Neural cell (in vitro differentiated cells): ENCODE data around the gene LRRC8C. TPM values are rescaled to one million over a fixed set of nuclear protein-coding genes. Genes with fewer than 3 reads are reported as not detected.

Experiments used
- H2AFZ ChIP-seq: fragments of 200-600, 300-800 bp; sonication (generic), shearing (Covaris generic); 2 replicates; pipeline ENCODE4 v1.6.0; 2014; ENCODE audit warnings: low read depth, mild to moderate bottlenecking, antibody characterized with exemption, low read length, moderate library complexity
- H3F3A ChIP-seq: fragments of 200-600 bp; shearing (Covaris generic); 2 replicates; pipeline ENCODE4 v1.6.1; 2016; ENCODE audit warnings: mild to moderate bottlenecking, moderate library complexity, mixed read lengths, antibody characterized with exemption, low read length; ENCODE audit not compliant: insufficient read depth, poor library complexity, severe bottlenecking
- H3K27ac ChIP-seq: fragments of 200-600, 300-800 bp; sonication (generic), shearing (Covaris generic); 2 replicates; pipeline ENCODE4 v1.5.1; 2014; ENCODE audit warnings: mild to moderate bottlenecking, low read length, moderate library complexity
- H3K27me3 ChIP-seq: fragments of 300-800, 200-600 bp; sonication (generic), shearing (Covaris generic); 2 replicates; pipeline ENCODE4 v1.6.0; 2014; ENCODE audit warnings: mild to moderate bottlenecking, low read depth, low read length, moderate library complexity; ENCODE audit not compliant: insufficient read depth
- H3K36me3 ChIP-seq: fragments of 300-800, 200-600 bp; sonication (generic), shearing (Covaris generic); 2 replicates; pipeline ENCODE4 v1.5.1; 2014; ENCODE audit warnings: mild to moderate bottlenecking, antibody characterized with exemption, low read length, moderate library complexity; ENCODE audit not compliant: insufficient read depth
- H3K4me2 ChIP-seq: fragments of 300-800, 200-600 bp; sonication (generic), shearing (Covaris generic); 2 replicates; pipeline ENCODE4 v1.6.0; 2014; ENCODE audit warnings: mild to moderate bottlenecking, low read length
- H3K4me3 ChIP-seq: fragments of 300-800, 200-600 bp; sonication (generic), shearing (Covaris generic); 2 replicates; pipeline ENCODE4 v1.5.1; 2014; ENCODE audit warnings: mild to moderate bottlenecking, low read length, moderate library complexity
- H3K79me2 ChIP-seq: fragments of 200-600 bp; shearing (Covaris generic); replicated peaks from 2 replicates; pipeline ENCODE4 v1.6.0; 2014; ENCODE audit warnings: mild to moderate bottlenecking, low read length, moderate library complexity; ENCODE audit not compliant: insufficient read depth
- H3K9ac ChIP-seq: fragments of 300-800, 200-600 bp; sonication (generic), shearing (Covaris generic); 2 replicates; pipeline ENCODE4 v1.6.1; 2016; ENCODE audit warnings: mild to moderate bottlenecking, low read length, mixed read lengths
- H3K9me2 ChIP-seq: fragments of 200-600 bp; shearing (Covaris generic); 2 replicates; pipeline ENCODE4 v1.6.1; 2016; ENCODE audit warnings: mild to moderate bottlenecking, low read length, mixed read lengths; ENCODE audit not compliant: insufficient read depth
- H3K9me3 ChIP-seq: fragments of 200-600, 300-800 bp; sonication (generic), shearing (Covaris generic); 2 replicates; pipeline ENCODE4 v1.6.1; 2016; ENCODE audit warnings: mild to moderate bottlenecking, mixed run types, low read length, moderate library complexity, mixed read lengths
- H4K20me1 ChIP-seq: fragments of 200-600 bp; shearing (Covaris generic); 2 replicates; pipeline ENCODE4 v1.6.1; 2016; ENCODE audit warnings: mild to moderate bottlenecking, mixed run types; ENCODE audit not compliant: insufficient read depth
- EP300 ChIP-seq: fragments of 450-650 bp; conservative IDR thresholded peaks from 2 replicates; pipeline ENCODE4 v1.6.1; 2014; ENCODE audit warnings: antibody characterized with exemption, mild to moderate bottlenecking, moderate library complexity; ENCODE audit not compliant: poor library complexity, severe bottlenecking
- EZH2 ChIP-seq: fragments of 200-600, 300-800 bp; shearing (Covaris generic), sonication (generic); IDR thresholded peaks from 2 replicates; pipeline ENCODE4 v1.6.1; 2014; ENCODE audit warnings: antibody characterized with exemption, low read length, borderline replicate concordance, mild to moderate bottlenecking; ENCODE audit not compliant: insufficient read depth, poor library complexity, severe bottlenecking
- MXI1 ChIP-seq: fragments of 450-650 bp; conservative IDR thresholded peaks from 2 replicates; pipeline ENCODE4 v1.6.1; 2014; ENCODE audit warnings: antibody characterized with exemption, mild to moderate bottlenecking; ENCODE audit not compliant: poor library complexity, severe bottlenecking
- POLR2AphosphoS5 ChIP-seq: IDR thresholded peaks from 2 replicates; pipeline ENCODE4 v1.6.1; 2012
- RAD21 ChIP-seq: fragments of 450-650 bp; conservative IDR thresholded peaks from 2 replicates; pipeline ENCODE4 v1.6.1; 2014; ENCODE audit warnings: antibody characterized with exemption, mild to moderate bottlenecking, moderate library complexity
- SMC3 ChIP-seq: fragments of 450-650 bp; conservative IDR thresholded peaks from 2 replicates; pipeline ENCODE4 v1.6.1; 2014; ENCODE audit warnings: antibody characterized with exemption, mild to moderate bottlenecking, moderate library complexity; ENCODE audit not compliant: poor library complexity
- TAF1 ChIP-seq: IDR thresholded peaks from 2 replicates; pipeline ENCODE4 v1.6.1; 2012; ENCODE audit warnings: low read depth
- polyA plus RNA-seq: library from polyadenylated mRNA; depleted of rRNA; stranded (reverse); fragments of >200 nt; gene quantifications from 2 replicates; pipeline ENCODE4 v1.2.3, GENCODE V29; 2014
- TF ChIP-seq, protein P1 (sequence below): IDR thresholded peaks from 2 replicates; pipeline ENCODE4 v1.6.1; 2012; ENCODE audit warnings: borderline replicate concordance
- TF ChIP-seq, protein P2 (sequence below): fragments of 450-650 bp; IDR thresholded peaks from 2 replicates; pipeline ENCODE4 v1.5.1; 2014; ENCODE audit warnings: antibody characterized with exemption, mild to moderate bottlenecking, moderate library complexity; ENCODE audit not compliant: poor library complexity, severe bottlenecking

LRRC8C gene
- polyA plus RNA-seq, 1 donor from 2014 or later = 0.78 TPM

DNA sequence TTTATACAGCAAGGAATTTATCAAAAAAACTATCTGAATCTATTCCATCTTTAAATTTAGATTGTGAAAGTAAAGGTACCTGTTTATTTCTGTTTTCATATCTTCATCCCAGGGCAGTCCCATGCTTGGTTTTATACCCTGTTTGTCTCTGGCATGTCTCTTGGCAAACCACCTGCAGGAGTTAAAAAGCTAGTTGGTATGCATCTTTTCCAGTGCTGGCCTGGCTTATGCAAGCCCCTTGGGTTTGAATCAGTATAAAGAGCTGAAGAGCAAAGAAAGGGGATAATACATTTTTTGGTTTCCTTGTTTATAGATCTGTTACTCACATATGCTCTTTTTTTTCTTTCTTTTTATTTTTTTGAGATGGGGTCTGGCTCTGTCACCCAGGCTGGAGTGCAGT lies 37.8 kb downstream of the LRRC8C start:
- H3K4me3 ChIP-seq = no peak overlapping the region
- H3K79me2 ChIP-seq = no peaks in the 10 kb centered on the region
- no peaks in the 10 kb centered on the region for H3K27me3 ChIP-seq
- no peak overlapping the region for H3K4me2 ChIP-seq
- no peak overlapping the region for H3K27ac ChIP-seq
- no peak overlapping the region for H2AFZ ChIP-seq
- no peak overlapping the region for H3K9ac ChIP-seq
- no peaks in the 10 kb centered on the region for H3F3A ChIP-seq
- H4K20me1 ChIP-seq = no peaks in the 10 kb centered on the region
- no peaks in the 10 kb centered on the region for H3K9me3 ChIP-seq
- no peaks in the 10 kb centered on the region for H3K36me3 ChIP-seq
- TF ChIP-seq SMC3 = no peak
- no peak for TF ChIP-seq EZH2
- TF ChIP-seq TAF1 = no peak
- TF ChIP-seq POLR2AphosphoS5 = no peak
- no peak for TF ChIP-seq EP300
- TF ChIP-seq, protein P1, sequence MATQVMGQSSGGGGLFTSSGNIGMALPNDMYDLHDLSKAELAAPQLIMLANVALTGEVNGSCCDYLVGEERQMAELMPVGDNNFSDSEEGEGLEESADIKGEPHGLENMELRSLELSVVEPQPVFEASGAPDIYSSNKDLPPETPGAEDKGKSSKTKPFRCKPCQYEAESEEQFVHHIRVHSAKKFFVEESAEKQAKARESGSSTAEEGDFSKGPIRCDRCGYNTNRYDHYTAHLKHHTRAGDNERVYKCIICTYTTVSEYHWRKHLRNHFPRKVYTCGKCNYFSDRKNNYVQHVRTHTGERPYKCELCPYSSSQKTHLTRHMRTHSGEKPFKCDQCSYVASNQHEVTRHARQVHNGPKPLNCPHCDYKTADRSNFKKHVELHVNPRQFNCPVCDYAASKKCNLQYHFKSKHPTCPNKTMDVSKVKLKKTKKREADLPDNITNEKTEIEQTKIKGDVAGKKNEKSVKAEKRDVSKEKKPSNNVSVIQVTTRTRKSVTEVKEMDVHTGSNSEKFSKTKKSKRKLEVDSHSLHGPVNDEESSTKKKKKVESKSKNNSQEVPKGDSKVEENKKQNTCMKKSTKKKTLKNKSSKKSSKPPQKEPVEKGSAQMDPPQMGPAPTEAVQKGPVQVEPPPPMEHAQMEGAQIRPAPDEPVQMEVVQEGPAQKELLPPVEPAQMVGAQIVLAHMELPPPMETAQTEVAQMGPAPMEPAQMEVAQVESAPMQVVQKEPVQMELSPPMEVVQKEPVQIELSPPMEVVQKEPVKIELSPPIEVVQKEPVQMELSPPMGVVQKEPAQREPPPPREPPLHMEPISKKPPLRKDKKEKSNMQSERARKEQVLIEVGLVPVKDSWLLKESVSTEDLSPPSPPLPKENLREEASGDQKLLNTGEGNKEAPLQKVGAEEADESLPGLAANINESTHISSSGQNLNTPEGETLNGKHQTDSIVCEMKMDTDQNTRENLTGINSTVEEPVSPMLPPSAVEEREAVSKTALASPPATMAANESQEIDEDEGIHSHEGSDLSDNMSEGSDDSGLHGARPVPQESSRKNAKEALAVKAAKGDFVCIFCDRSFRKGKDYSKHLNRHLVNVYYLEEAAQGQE = no peak
- TF ChIP-seq MXI1 = no peak
- TF ChIP-seq RAD21 = no peak
- TF ChIP-seq, protein P2, sequence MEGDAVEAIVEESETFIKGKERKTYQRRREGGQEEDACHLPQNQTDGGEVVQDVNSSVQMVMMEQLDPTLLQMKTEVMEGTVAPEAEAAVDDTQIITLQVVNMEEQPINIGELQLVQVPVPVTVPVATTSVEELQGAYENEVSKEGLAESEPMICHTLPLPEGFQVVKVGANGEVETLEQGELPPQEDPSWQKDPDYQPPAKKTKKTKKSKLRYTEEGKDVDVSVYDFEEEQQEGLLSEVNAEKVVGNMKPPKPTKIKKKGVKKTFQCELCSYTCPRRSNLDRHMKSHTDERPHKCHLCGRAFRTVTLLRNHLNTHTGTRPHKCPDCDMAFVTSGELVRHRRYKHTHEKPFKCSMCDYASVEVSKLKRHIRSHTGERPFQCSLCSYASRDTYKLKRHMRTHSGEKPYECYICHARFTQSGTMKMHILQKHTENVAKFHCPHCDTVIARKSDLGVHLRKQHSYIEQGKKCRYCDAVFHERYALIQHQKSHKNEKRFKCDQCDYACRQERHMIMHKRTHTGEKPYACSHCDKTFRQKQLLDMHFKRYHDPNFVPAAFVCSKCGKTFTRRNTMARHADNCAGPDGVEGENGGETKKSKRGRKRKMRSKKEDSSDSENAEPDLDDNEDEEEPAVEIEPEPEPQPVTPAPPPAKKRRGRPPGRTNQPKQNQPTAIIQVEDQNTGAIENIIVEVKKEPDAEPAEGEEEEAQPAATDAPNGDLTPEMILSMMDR = no peak
- H3K9me2 ChIP-seq = no peaks in the 10 kb centered on the region

DNA sequence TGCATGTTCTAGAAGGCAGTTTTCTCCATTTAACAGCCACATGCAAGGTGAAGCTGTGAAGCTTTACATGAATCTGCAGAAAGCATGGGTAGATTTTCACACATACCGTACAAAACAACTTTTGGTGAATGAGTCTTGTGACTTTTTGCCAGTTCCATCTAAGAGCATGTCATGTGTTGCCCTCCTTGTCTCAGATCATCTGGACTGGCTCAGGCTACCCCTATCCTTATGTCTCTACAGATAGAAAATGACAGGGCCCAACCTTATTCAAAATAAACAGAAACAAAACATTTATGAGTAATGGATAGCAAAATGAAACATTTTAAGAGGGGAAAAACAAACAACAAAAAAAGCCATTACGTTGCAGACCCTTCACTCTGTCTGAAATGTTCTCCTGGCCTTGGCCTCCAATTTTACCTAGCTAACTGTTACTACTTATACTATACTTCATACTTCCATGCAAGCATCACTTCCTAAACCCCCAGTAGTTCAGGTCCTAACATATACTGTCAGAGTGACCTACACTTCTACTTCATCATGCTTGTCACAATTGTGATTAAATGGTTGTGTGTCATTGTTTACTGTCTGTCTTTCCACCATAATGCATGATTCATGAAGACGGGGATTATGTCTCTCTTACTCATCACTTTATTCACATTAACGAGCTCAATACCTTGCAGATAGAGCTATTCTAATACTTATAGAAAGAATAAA lies 39.0 kb downstream of the LRRC8C start:
- Histone ChIP-seq H3K27ac (no peak overlapping the region), H3K79me2 (no peaks in the 10 kb centered on the region), H3K9me2 (no peaks in the 10 kb centered on the region), H2AFZ (no peak overlapping the region), H3F3A (no peaks in the 10 kb centered on the region), H4K20me1 (no peaks in the 10 kb centered on the region), H3K4me3 (no peak overlapping the region), H3K9me3 (no peaks in the 10 kb centered on the region), H3K27me3 (no peaks in the 10 kb centered on the region), H3K36me3 (no peaks in the 10 kb centered on the region), H3K9ac (no peak overlapping the region), H3K4me2 (no peak overlapping the region)
- no peak for TF ChIP-seq EP300
- TF ChIP-seq MXI1 = no peak
- no peak for TF ChIP-seq SMC3
- TF ChIP-seq, protein P1 = no peak
- no peak for TF ChIP-seq TAF1
- no peak for TF ChIP-seq RAD21
- TF ChIP-seq, protein P2 = no peak
